ENCODE measurements around the gene SPRR5.
A peak's percentile ranks its signal among the peaks of the same experiment; 100 is the strongest.

SPRR5 gene

DNA sequence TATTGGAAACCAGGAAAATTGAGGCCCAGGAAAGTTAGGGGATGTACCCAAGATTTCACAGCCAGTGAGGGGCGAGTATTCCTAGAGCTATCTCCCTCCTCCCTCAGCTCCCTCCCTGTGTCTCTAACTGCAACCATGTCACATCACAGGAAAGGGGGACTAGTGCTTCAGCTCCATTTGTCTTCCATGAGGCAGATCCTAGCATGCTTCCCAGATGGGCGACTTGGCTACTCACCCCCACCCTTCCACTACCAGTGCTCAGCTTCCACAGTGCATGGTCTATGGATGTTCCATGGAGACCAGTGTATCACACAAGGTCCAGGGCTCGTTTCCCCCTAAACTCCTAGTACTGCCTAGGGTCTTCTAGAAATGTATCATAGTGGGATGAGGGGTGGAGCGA is 18.8 kb downstream of the SPRR5 start:
- H4K20me1 ChIP-seq (ENCODE audit: insufficient read depth), result no peaks in the 10 kb centered on the region
- H3K4me2 ChIP-seq, result no peak overlapping the region
- peaks cover 10% of the 10 kb centered on the region for H3K4me1 ChIP-seq (ENCODE audit: low read depth, poor library complexity, severe bottlenecking)
- no peaks in the 10 kb centered on the region for H3K36me3 ChIP-seq (ENCODE audit: insufficient read depth)
- no peaks in the 10 kb centered on the region for H3K27me3 ChIP-seq (ENCODE audit: insufficient read depth, low read depth)
- no peak overlapping the region for H3K9ac ChIP-seq
- no peak for TF ChIP-seq CTCF (conservative IDR thresholded peaks at IDR 0.05; ENCODE audit: low read depth, low read length)
- H3K27ac ChIP-seq, result no peak overlapping the region
- no peak overlapping the region for H2AFZ ChIP-seq (ENCODE audit: low read depth)
- no peaks in the 10 kb centered on the region for H3K79me2 ChIP-seq (ENCODE audit: insufficient read depth, low read depth)
- H3K4me3 ChIP-seq (IDR thresholded peaks at IDR 0.05; ENCODE audit: insufficient read depth, low read depth, low read length), result no peak overlapping the region

DNA sequence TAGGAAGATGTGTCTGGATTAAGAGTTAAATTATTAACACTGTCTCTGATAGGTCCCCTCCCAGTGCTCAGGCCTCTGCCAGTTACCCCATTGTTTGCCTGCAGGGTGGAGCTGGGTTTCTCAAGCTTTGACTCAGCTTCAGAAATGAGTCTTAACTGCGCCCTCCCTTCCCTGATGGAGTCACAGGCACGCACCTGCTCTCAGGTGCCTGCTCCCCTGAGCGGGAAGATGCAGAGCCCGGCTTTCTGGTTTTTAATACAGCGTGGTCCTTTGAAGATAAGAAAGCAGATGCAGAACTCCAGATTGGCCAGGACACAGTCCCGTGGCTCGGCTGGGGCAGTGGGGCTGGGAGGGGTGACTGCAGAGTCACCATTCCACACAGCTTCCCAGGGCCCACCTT is 20.2 kb downstream of the SPRR5 start:
- Histone ChIP-seq H3K27me3 (ENCODE audit: insufficient read depth, low read depth) (no peaks in the 10 kb centered on the region), H3K9ac (no peak overlapping the region), H3K27ac (no peak overlapping the region), H2AFZ (ENCODE audit: low read depth) (no peak overlapping the region), H3K4me1 (ENCODE audit: low read depth, poor library complexity, severe bottlenecking) (peaks cover 10% of the 10 kb centered on the region), H3K36me3 (ENCODE audit: insufficient read depth) (no peaks in the 10 kb centered on the region), H3K4me3 (IDR thresholded peaks at IDR 0.05; ENCODE audit: insufficient read depth, low read depth, low read length) (no peak overlapping the region), H4K20me1 (ENCODE audit: insufficient read depth) (no peaks in the 10 kb centered on the region), H3K4me2 (no peak overlapping the region), H3K79me2 (ENCODE audit: insufficient read depth, low read depth) (no peaks in the 10 kb centered on the region)
- TF ChIP-seq CTCF (conservative IDR thresholded peaks at IDR 0.05; ENCODE audit: low read depth, low read length), result no peak

GRCh38 chr1:152968248-152968647 is 21.2 kb downstream of the SPRR5 start:
- Histone ChIP-seq H3K79me2 (ENCODE audit: insufficient read depth, low read depth) (no peaks in the 10 kb centered on the region), H3K36me3 (ENCODE audit: insufficient read depth) (no peaks in the 10 kb centered on the region), H4K20me1 (ENCODE audit: insufficient read depth) (no peaks in the 10 kb centered on the region), H3K27ac (no peak overlapping the region), H3K27me3 (ENCODE audit: insufficient read depth, low read depth) (no peaks in the 10 kb centered on the region), H3K4me3 (IDR thresholded peaks at IDR 0.05; ENCODE audit: insufficient read depth, low read depth, low read length) (peak overlapping the region; percentile 7), H3K9ac (no peak overlapping the region), H3K4me2 (peak overlapping the region; percentile 1; the same call in 1 of the 2 replicates), H2AFZ (ENCODE audit: low read depth) (peak overlapping the region; percentile 2), H3K4me1 (ENCODE audit: low read depth, poor library complexity, severe bottlenecking) (peaks cover 10% of the 10 kb centered on the region)
- TF ChIP-seq CTCF (conservative IDR thresholded peaks at IDR 0.05; ENCODE audit: low read depth, low read length), result no peak

- H3K9ac ChIP-seq, result no peak overlapping the region
- peaks cover 10% of the 10 kb centered on the region for H3K4me1 ChIP-seq (ENCODE audit: low read depth, poor library complexity, severe bottlenecking)
- H3K27me3 ChIP-seq (ENCODE audit: insufficient read depth, low read depth), result no peaks in the 10 kb centered on the region
- no peak for TF ChIP-seq CTCF (conservative IDR thresholded peaks at IDR 0.05; ENCODE audit: low read depth, low read length)
- H3K36me3 ChIP-seq (ENCODE audit: insufficient read depth), result no peaks in the 10 kb centered on the region
- no peaks in the 10 kb centered on the region for H4K20me1 ChIP-seq (ENCODE audit: insufficient read depth)
- no peak overlapping the region for H3K27ac ChIP-seq
- no peaks in the 10 kb centered on the region for H3K79me2 ChIP-seq (ENCODE audit: insufficient read depth, low read depth)
- no peak overlapping the region for H3K4me3 ChIP-seq (IDR thresholded peaks at IDR 0.05; ENCODE audit: insufficient read depth, low read depth, low read length)
- H3K4me2 ChIP-seq, result no peak overlapping the region; the same call in 1 of the 2 replicates
- peak overlapping the region; percentile 2; the same call in 1 of the 2 replicates for H2AFZ ChIP-seq (ENCODE audit: low read depth)
Measured at GRCh38 chr1:152969036-152969435, 22.0 kb downstream of the SPRR5 start.
